HEK293T (cell line): Measurements from ENCODE around the gene ANKK1.

Source experiments
- BHLHE40 ChIP-seq: fragments of 450-650 bp; IDR thresholded peaks from 2 replicates; pipeline ENCODE4 v1.6.1; 2016; ENCODE audit warnings: mild to moderate bottlenecking, moderate library complexity, borderline replicate concordance
- FOXM1 ChIP-seq: fragments of 450-650 bp; IDR thresholded peaks from 2 replicates; pipeline ENCODE4 v1.6.1; 2017; ENCODE audit warnings: mild to moderate bottlenecking, borderline replicate concordance
- NFRKB ChIP-seq: fragments of 450-650 bp; IDR thresholded peaks from 2 replicates; pipeline ENCODE4 v1.6.1; 2016; ENCODE audit warnings: mild to moderate bottlenecking, moderate library complexity
- SUZ12 ChIP-seq: fragments of 450-650 bp; IDR thresholded peaks from 2 replicates; pipeline ENCODE4 v1.6.1; 2016; ENCODE audit warnings: mild to moderate bottlenecking
- TARDBP ChIP-seq: fragments of 450-650 bp; IDR thresholded peaks from 2 replicates; pipeline ENCODE4 v1.6.1; 2016

DNA sequence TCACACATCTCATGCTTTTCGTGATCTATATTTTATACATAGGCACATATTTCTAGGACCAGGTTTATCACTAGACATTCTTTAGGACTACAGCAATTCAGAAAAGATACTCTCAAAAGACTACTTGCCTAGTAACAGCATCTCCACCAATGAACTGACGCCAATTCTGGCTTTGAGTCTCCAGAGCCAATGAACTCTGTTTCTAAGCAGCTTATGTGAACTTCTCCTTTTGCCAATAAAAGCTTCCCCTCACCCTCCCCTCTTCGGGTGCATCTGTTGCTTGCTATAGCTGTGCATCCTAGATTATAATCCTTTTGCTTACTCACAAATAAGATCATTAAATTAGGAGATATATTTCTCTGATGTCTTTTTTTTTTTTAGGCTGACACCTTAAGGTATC, 11.4 kb upstream of the ANKK1 start:
- TF ChIP-seq SUZ12 (no peak), TARDBP (no peak), BHLHE40 (no peak), FOXM1 (no peak), NFRKB (no peak)
